ENCODE data around the gene GALR3.
A peak's percentile ranks its signal among the peaks of the same experiment; 100 is the strongest.

Gene GALR3

GRCh38 chr22:37811867-37812266 lies 11.3 kb upstream of the GALR3 start:
- Histone ChIP-seq H3K9me3 (ENCODE audit: severe bottlenecking) (no peaks in the 10 kb centered on the region), H3K27me3 (ENCODE audit: insufficient read depth, low read depth, severe bottlenecking) (peaks cover 8% of the 10 kb centered on the region), H3K4me3 (ENCODE audit: low read depth, low read length) (no peak overlapping the region), H3K27ac (no peak overlapping the region), H3K36me3 (no peaks in the 10 kb centered on the region)
- no peak for DNase-seq
- TF ChIP-seq CTCF (IDR thresholded peaks at IDR 0.05; ENCODE audit: low read depth, low read length): no peak

DNA sequence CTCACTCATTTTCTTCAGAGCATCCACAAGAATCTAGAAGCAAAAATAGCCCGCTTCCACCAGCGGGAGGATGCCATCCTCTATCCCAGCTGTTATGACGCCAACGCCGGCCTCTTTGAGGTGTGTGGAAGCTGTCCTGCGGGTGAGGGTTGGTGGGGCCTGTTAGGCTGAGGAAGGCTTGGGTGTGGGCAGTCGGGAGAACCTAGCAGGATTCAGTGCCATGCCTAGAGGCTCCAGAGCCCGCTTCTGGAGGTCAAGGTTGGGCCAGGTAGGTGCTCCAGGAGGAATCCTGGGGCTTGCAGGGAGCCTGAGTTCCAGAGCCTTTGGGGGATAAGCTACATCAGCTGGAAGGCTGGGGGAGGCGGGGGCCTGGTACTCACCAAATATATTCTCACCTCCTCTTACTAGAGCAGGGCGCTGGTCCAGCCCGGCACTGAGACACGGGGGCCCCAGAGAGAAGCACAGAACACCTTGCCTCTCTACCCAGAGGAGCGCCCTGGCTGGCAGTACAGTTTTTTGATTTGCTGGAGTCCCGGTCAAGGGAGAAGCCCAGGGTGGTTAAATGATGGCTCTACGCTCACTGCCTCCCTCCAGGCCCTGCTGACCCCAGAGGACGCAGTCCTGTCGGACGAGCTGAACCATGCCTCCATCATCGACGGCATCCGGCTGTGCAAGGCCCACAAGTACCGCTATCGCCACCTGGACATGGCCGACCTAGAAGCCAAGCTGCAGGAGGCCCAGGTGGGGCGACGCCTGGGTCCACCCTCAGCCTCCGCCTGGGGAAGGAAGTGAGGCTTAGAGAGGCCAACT lies 10.1 kb upstream of the GALR3 start:
- Histone ChIP-seq H3K27me3 (ENCODE audit: insufficient read depth, low read depth, severe bottlenecking) (peaks cover 8% of the 10 kb centered on the region), H3K9me3 (ENCODE audit: severe bottlenecking) (no peaks in the 10 kb centered on the region), H3K4me3 (ENCODE audit: low read depth, low read length) (no peak overlapping the region), H3K27ac (no peak overlapping the region), H3K36me3 (no peaks in the 10 kb centered on the region)
- no peak for DNase-seq
- no peak for TF ChIP-seq CTCF (IDR thresholded peaks at IDR 0.05; ENCODE audit: low read depth, low read length)

DNA sequence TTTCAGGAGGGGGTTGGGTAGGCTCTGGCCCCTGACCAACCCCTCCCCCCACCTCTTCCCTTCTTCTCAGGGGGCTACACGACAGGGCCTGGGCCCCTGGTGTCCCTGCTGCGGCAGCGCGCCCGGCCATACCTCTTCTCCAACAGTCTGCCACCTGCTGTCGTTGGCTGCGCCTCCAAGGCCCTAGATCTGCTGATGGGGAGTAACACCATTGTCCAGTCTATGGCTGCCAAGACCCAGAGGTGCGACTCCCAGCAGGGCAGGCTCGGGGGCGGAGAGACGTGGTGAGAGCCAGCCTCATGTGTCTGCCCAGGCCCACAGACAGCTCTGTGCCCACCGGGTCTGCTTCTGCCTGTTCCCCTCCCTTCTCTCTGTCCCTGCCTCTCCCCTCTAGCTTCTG lies 7.6 kb upstream of the GALR3 start:
- H3K9me3 ChIP-seq (ENCODE audit: severe bottlenecking): no peaks in the 10 kb centered on the region
- no peak overlapping the region for H3K27ac ChIP-seq
- peaks cover 22% of the 10 kb centered on the region for H3K27me3 ChIP-seq (ENCODE audit: insufficient read depth, low read depth, severe bottlenecking)
- no peak for DNase-seq
- no peak overlapping the region for H3K4me3 ChIP-seq (ENCODE audit: low read depth, low read length)
- TF ChIP-seq CTCF (IDR thresholded peaks at IDR 0.05; ENCODE audit: low read depth, low read length): no peak
- no peaks in the 10 kb centered on the region for H3K36me3 ChIP-seq

GRCh38 chr22:37816543-37817180 lies 6.5 kb upstream of the GALR3 start:
- Histone ChIP-seq H3K27me3 (ENCODE audit: insufficient read depth, low read depth, severe bottlenecking) (peaks cover 22% of the 10 kb centered on the region), H3K27ac (no peak overlapping the region), H3K9me3 (ENCODE audit: severe bottlenecking) (no peaks in the 10 kb centered on the region), H3K4me3 (ENCODE audit: low read depth, low read length) (no peak overlapping the region), H3K36me3 (no peaks in the 10 kb centered on the region)
- DNase-seq: no peak
- no peak for TF ChIP-seq CTCF (IDR thresholded peaks at IDR 0.05; ENCODE audit: low read depth, low read length)

GRCh38 chr22:37817705-37818408 lies 5.3 kb upstream of the GALR3 start:
- peak; percentile 81 for DNase-seq
- H3K27ac ChIP-seq: no peak overlapping the region
- no peaks in the 10 kb centered on the region for H3K9me3 ChIP-seq (ENCODE audit: severe bottlenecking)
- peak; percentile 92 for TF ChIP-seq CTCF (IDR thresholded peaks at IDR 0.05; ENCODE audit: low read depth, low read length)
- H3K4me3 ChIP-seq (ENCODE audit: low read depth, low read length): peak overlapping the region; percentile 34
- H3K36me3 ChIP-seq: no peaks in the 10 kb centered on the region
- H3K27me3 ChIP-seq (ENCODE audit: insufficient read depth, low read depth, severe bottlenecking): peaks cover 22% of the 10 kb centered on the region

All from WERI-Rb-1 (cell line).